HG03432 (cell line): ENCODE data around the gene TIMM17A.

Source experiments
- ATAC-seq: cut with Tn5 transposase; IDR thresholded peaks from one replicate; pipeline ENCODE4 v1.9.1; 2021; ENCODE audit warnings: mild to moderate bottlenecking, moderate library complexity; ENCODE audit not compliant: unreplicated experiment

Gene TIMM17A

DNA sequence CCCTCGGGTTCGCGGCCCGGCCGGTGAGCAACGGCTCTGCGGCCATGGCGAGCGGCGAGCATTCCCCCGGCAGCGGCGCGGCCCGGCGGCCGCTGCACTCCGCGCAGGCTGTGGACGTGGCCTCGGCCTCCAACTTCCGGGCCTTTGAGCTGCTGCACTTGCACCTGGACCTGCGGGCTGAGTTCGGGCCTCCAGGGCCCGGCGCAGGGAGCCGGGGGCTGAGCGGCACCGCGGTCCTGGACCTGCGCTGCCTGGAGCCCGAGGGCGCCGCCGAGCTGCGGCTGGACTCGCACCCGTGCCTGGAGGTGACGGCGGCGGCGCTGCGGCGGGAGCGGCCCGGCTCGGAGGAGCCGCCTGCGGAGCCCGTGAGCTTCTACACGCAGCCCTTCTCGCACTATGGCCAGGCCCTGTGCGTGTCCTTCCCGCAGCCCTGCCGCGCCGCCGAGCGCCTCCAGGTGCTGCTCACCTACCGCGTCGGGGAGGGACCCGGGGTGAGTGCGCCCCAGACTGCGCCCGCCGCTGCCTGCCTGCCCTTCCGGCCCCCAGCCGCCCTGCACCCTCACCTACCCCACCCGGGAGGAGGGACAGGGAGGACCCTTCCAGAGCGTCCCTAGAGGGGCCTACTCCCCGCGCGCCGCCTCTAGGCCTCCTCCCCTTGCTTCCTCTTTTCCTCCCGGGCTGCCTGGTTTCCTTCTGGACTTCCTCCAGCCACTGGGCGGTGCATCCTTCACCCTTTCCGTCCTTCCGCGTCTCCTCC is 27.5 kb downstream of the TIMM17A start, which contains the start of gene RNPEP:
Gene RNPEP (plus strand): TSS at position 26 of the 757 bp plus-strand sequence. CDS start 19 bp downstream, at position 45.
- ATAC-seq, result peak; percentile 79

DNA sequence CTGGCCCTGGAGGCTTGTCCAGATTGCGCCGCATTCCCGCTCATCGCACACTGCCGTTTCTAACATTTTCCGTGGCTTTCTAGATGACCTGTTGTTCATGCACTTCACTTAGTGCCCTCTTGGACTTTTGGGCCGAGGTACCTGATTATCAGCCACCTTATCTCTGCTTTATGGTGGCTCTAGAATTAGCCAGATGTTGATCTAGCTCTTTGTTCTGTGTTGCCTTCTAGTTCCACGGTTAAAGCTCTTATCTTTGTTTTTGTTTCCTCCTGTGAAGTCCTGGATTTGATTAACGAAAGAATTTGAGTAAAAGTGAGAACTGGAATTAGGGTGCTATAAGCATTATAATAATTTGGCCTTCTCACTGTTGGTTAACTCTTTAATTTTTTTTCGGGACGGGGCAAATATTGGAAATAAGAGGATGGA is 28.1 kb downstream of the TIMM17A start:
- no peak for ATAC-seq

DNA sequence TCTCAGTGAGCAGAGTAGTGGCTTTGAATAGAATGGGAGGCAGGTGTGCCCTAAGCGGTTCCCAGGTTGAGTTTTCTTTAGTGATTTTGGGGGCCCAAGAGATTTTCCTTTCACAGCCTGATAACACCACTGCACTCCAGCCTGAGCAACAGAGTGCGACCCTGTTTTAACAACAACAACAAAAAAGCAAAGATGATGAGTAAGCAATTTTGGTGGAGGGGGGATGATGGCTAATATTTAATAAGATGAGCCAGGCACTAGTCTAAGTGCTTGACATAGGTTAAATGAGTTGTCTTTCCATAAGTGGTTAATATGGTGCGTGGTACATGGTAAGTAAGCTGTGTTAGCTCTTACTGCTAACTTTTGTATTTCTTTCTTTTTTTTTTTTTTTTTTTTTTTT is 29.1 kb downstream of the TIMM17A start:
- no peak for ATAC-seq

GRCh38 chr1:201985355-201985754 is 30.1 kb downstream of the TIMM17A start:
- ATAC-seq, result no peak

- no peak for ATAC-seq
Observed at GRCh38 chr1:201988601-201989000, 33.3 kb downstream of the TIMM17A start.

- ATAC-seq, result no peak
Observed at GRCh38 chr1:201989354-201990128, 34.2 kb downstream of the TIMM17A start.

GRCh38 chr1:201990427-201990826 is 35.1 kb downstream of the TIMM17A start:
- ATAC-seq, result no peak

DNA sequence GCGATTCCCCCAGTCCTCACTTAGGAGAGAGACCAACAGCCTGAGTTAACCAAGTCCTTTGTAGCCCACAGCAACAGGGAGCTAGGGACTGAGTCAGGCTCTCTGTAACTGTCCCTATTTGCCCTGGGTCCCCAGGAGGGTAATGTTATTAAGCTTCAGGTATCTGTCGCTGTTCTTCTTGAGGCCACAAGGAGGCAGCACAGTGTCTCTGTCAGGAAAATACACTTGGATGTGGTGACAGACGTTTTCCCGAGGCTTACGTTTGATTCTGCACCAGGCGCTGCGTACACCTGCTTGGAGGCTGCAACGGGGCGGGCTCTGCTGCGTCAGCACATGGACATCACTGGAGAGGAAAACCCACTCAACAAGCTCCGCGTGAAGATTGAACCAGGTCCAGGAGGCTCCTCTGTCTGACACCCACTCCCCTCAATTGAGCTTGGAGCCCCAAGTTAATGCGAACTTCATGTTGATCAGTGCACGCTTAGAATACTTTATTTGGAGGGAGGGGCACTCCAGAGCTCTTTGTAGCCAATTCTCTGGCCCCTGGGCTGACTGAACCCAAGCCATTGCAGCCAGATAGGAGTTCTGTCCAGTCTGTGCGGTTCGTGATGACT is 44.4 kb downstream of the TIMM17A start:
- no peak for ATAC-seq

DNA sequence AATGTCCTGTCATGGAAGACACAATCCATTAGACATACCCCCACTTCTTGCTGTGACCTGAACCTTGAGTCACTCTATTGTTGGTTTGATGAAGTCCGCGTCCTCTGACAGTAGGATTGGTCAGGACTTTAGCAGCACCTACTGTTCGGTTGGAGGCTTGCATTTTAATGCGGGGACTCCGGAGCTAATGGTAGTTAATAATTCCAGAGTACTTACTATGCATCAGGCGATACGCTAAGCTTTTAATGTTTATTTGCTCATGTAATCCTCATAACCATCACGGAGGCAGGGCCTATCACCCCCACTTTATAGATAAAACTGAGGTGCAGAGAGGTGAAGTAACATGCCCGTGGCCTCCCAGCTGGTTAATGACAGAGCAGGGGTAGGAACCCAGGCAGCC is 47.2 kb downstream of the TIMM17A start:
- ATAC-seq, result no peak

DNA sequence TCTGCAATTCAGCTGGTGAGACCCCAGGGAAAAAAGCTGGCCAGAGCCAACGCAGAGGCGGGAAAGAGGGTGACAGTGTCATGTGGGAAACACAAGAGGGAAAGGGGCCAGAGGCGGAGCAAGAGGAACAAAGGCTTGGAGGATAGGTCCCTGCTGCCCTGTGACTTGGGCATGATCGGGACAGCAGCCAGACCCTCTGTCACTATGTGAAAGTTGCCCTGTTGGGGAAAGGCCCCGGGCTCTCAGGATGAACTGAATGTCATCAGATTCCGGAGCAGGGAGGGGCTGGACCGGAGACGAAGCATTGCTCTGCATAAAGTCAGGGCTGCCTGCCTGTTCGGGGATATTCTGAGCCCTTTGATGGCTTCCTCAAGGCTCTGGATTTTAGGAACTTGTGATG is 49.4 kb downstream of the TIMM17A start:
- no peak for ATAC-seq

- no peak for ATAC-seq
Observed at GRCh38 chr1:202005958-202006357, 50.7 kb downstream of the TIMM17A start.

DNA sequence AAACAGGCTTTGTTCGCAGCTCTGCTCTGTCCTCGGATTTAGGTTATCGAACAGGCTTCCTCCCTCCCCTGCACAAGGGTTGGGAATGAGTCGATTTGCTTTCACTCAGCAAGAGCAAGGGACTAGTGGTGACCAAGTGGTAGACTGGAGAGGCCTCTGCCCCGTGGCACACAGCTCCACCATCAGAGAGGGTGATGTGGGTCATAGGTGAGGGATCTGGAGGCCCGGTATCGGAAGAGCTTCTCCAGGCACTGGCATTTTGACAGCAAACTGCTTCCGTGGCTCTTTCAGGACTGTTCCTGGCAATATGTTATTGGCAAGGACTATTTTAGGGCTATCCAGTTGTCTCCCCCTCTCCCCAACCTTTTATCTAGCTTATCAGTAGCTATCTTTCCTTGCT is 52.0 kb downstream of the TIMM17A start:
- ATAC-seq, result no peak

DNA sequence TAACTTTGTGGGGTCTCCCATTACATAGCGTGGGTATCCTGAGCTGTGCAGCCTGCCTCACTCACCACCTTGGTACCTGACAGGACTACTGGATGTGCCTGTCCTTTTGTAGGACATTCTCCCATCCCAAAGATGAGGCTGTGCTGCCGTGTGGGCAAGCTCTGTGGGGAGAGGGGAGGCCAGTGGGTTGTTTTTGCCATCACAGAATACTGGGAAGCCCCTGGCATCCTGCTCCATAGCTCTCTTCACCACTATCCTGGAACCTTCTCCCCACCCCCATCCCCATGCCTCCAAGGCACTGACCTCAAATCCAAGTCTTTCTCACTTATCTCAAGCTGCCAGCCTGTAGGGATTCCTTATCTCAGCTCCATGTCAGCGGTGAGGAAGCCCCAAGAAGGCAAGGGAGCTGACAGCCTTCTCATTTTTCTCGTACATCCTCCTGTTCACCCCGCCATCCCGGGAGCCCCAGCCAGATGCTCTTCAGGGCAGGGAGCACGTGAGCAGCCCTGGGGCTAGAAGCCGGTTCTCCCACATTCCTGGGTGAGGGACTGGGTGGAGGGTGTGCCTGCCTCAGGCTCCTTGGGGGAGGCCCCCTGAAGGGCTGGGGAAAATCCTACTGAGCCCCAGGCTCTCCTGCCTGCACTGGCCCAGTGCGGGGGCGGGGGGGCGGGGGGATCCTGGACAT is 52.6 kb downstream of the TIMM17A start:
- no peak for ATAC-seq

GRCh38 chr1:202009326-202010179 is 54.2 kb downstream of the TIMM17A start:
- peak; percentile 46 for ATAC-seq

GRCh38 chr1:202010180-202011015 is 55.1 kb downstream of the TIMM17A start, which contains the start of gene ELF3:
Gene ELF3, plus strand, starts transcription at chr1:202010587. Its CDS starts 550 bp downstream, at chr1:202011137.
- peak; percentile 89 for ATAC-seq

GRCh38 chr1:202011994-202012393 is 56.7 kb downstream of the TIMM17A start:
- ATAC-seq, result no peak

DNA sequence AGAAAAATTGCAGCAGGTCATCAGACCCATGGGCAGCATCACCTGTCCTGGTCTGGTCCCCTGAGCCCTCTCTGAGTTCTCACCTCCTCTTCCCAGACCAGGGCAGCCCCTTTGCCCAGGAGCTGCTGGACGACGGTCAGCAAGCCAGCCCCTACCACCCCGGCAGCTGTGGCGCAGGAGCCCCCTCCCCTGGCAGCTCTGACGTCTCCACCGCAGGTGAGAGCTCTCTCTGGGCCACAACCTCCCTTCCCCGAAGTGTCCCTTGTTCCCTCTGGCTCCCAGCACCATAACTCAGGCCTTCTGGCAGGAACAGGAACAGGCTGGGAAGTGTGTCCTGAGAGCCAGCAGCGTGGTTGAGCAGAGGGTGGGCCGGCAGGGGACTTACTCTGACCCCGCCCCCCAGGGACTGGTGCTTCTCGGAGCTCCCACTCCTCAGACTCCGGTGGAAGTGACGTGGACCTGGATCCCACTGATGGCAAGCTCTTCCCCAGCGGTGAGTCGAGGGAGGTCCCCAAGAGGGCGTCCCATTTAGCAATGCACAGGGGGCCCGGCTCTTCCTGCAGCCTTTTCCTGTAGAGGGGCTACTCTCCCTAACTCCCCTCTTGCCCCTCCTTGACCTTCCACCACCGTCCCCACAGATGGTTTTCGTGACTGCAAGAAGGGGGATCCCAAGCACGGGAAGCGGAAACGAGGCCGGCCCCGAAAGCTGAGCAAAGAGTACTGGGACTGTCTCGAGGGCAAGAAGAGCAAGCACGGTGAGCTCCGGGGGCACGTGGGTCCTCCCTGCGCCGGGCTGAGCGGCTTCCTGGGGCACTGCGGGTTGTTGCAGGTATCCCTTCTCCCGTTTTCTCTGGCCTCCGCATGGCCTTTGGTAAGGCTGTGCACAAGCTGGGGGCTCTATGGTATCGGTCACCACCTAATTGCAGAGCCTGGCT is 57.5 kb downstream of the TIMM17A start:
- no peak for ATAC-seq

GRCh38 chr1:202013603-202014002 is 58.3 kb downstream of the TIMM17A start:
- ATAC-seq, result no peak
